Measurements from ENCODE around the gene LARP1. TPM values are rescaled to one million over a fixed set of nuclear protein-coding genes. Genes with fewer than 3 reads are reported as not detected.
"Not testable (repeated sequence)": the region's sequence is repeated elsewhere in the genome, so short reads cannot be mapped to it uniquely, and the experiment has no call there.

Gene LARP1
- polyA plus RNA-seq, 2 of the 4 experiments (the other 2 are of a cell fraction): 87.0 to 112 TPM

DNA sequence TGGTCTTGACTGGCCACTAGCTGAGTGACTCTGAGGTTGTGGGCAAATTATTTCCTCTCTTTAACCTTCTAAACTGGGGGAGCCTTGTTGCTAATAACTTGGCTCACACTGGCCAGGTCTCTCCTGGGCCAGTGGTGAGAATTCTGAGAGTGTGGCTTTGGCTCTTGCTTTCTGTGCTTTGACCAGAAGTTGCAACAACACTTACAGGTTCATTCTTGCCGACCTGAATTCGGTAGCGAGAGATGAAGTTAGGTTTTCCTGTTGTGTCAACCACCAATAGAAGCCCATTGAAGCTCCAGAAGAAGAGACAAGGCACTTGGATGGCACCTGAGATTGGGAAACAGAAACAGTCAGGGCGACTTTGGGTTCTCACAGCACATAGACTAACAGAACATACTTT, 75.4 kb downstream of the LARP1 start:
- Histone ChIP-seq H3K4me1 (peaks cover 37% of the 10 kb centered on the region), H3K9me3 (no peaks in the 10 kb centered on the region), H3K4me2 (no peak overlapping the region; the same call in 2 of the 3 replicates), H3K4me3 (no peak overlapping the region), H3K27ac (peak overlapping the region; percentile 20 to 46; a peak in 1 of 6 replicates)
- no peak for DNase-seq (ENCODE audit: low read depth in 1 of 2, low spot score in 1 of 2)
- ChIA-PET CTCF (interaction anchor here (1.1 kb wide), 1 partner anchor 27 kb away, joined by 3 read pairs; no protein-coding TSS in a partner anchor), POLR2A (no interaction called here)
- WGBS (ENCODE audit: missing lambda C conversion rate): 85% methylated on average over 4 of the region's 4 CpGs
- FAIRE-seq: no peak
- ATAC-seq: no peak
- TF ChIP-seq KDM1A (IDR thresholded peaks at IDR 0.05; ENCODE audit: low read depth) (no peak), JUNB (IDR thresholded peaks at IDR 0.05) (no peak), RARB (CRISPR knock-in tag; IDR thresholded peaks at IDR 0.05) (no peak), ZFP36 (IDR thresholded peaks at IDR 0.05; ENCODE audit: borderline replicate concordance, partially characterized antibody) (no peak), POLR2AphosphoS2 (conservative IDR thresholded peaks at IDR 0.05; ENCODE audit: low read length) (no peak), ZNF302 (CRISPR knock-in tag; IDR thresholded peaks at IDR 0.05) (no peak), EP300 (IDR thresholded peaks at IDR 0.05) (no peak), CEBPB (IDR thresholded peaks at IDR 0.05) (no peak)
- TF ChIP-seq, protein P1, sequence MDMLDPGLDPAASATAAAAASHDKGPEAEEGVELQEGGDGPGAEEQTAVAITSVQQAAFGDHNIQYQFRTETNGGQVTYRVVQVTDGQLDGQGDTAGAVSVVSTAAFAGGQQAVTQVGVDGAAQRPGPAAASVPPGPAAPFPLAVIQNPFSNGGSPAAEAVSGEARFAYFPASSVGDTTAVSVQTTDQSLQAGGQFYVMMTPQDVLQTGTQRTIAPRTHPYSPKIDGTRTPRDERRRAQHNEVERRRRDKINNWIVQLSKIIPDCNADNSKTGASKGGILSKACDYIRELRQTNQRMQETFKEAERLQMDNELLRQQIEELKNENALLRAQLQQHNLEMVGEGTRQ (IDR thresholded peaks at IDR 0.05): no peak

DNA sequence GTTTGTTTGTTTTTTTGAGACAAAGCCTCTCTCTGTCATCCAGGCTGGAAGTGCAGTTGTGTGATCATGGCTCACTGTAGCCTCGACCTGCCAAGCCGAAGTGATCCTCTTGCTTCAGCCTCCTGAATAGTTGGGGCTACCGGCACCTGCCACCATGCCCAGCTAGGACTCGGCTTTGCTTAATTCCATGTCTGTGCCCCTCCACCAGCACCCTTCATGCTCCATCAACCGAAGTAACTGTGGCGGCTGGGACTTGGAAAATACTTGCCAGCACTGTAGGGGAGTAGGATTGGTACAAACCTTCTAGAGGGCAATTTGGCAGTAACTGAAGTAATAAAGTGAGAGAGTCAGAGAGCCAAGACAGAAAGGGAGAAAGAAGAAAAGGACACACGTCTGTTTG, 76.3 kb downstream of the LARP1 start:
- TF ChIP-seq NPAS2 (CRISPR knock-in tag; IDR thresholded peaks at IDR 0.05; ENCODE audit: borderline replicate concordance) (no peak), HOXA7 (CRISPR knock-in tag; IDR thresholded peaks at IDR 0.05) (no peak), RAD21 (conservative IDR thresholded peaks at IDR 0.05 in 1 of 2, IDR thresholded peaks at IDR 0.05 in 1 of 2) (no peak)
- POLR2A ChIA-PET: no interaction called here

DNA sequence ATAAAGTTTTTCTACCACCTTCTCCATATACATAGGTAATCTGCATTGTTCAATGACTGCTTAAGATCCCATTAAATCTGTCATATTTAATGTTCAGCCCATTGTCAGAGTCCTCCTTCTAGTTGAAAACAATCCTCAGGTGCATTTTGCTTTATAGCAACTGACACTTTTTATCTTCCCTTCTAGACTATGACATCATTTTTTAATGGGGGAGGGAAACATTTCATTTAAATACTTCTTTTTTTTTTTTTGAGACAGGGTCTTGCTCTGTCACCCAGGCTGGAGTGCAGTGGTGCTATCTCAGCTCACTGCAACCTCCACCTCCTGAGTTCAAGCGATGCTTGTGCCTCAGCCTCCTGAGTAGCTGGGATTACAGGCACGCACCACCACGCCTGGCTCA, 77.6 kb downstream of the LARP1 start:
- peaks cover 37% of the 10 kb centered on the region for H3K4me1 ChIP-seq
- not testable (repeated sequence) for FAIRE-seq
- CTCF ChIA-PET: interaction anchor here (1.3 to 2.7 kb wide), 2 partner anchors 21 to 183 kb away, joined by 3 to 17 read pairs; no protein-coding TSS in a partner anchor

More for the DNA sequence above, 76.3 kb downstream of the LARP1 start:
- FAIRE-seq (no peak), ATAC-seq (no peak), DNase-seq (ENCODE audit: low read depth in 1 of 2, low spot score in 1 of 2) (no peak)
- 91% methylated on average over 7 of the region's 7 CpGs for WGBS (ENCODE audit: missing lambda C conversion rate)
- Histone ChIP-seq H3K4me2 (no peak overlapping the region), H3K27ac (no peak overlapping the region), H3K4me3 (no peak overlapping the region), H3K4me1 (peaks cover 37% of the 10 kb centered on the region), H3K9me3 (no peaks in the 10 kb centered on the region)
- CTCF ChIA-PET: no interaction called here

DNA sequence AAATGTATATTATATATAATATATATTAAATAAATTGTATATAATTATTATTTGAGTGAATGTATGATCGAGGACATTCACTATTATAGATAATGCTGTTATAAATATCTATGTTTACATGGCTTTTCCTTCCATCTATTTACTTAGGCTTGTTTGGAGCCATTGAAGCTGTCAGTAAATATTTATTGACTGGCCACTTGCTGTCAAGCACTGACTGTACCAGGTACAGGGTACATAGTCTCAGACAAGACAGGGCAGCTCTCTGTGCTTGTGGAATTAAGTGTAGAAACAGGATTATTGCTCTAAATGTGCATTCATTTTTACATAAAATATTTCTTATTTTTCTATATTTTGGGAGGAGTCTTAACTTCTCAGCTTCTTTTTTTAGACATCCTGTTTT, 78.9 kb downstream of the LARP1 start:
- POLR2A ChIA-PET: interaction anchor here (1.9 kb wide), 1 partner anchor 24 kb away, joined by 14 read pairs; the partner anchor contains the start of gene CNOT8
- no peak for DNase-seq (ENCODE audit: low read depth in 1 of 2, low spot score in 1 of 2)
- no peak for FAIRE-seq
- 27% methylated on average over 1 of the region's 1 CpG for WGBS (ENCODE audit: missing lambda C conversion rate)
- Histone ChIP-seq H3K27ac (no peak overlapping the region), H3K4me3 (no peak overlapping the region), H3K9me3 (no peaks in the 10 kb centered on the region), H3K4me1 (peaks cover 28% of the 10 kb centered on the region), H3K4me2 (no peak overlapping the region)
- no peak for TF ChIP-seq EHF (CRISPR knock-in tag; IDR thresholded peaks at IDR 0.05)
- CTCF ChIA-PET: interaction anchor here (1.0 to 2.7 kb wide), 3 partner anchors 10 to 366 kb away, joined by 3 to 17 read pairs (median 3); no protein-coding TSS in a partner anchor
- ATAC-seq: no peak

More for the DNA sequence above, 77.6 kb downstream of the LARP1 start:
- H3K4me3 ChIP-seq; H3K27ac ChIP-seq; H3K4me2 ChIP-seq; ATAC-seq; H3K9me3 ChIP-seq; POLR2A ChIA-PET; DNase-seq (ENCODE audit: low read depth in 1 of 2, low spot score in 1 of 2): not testable (repeated sequence)
- WGBS (ENCODE audit: missing lambda C conversion rate): 98% methylated on average over 3 of the region's 3 CpGs

DNA sequence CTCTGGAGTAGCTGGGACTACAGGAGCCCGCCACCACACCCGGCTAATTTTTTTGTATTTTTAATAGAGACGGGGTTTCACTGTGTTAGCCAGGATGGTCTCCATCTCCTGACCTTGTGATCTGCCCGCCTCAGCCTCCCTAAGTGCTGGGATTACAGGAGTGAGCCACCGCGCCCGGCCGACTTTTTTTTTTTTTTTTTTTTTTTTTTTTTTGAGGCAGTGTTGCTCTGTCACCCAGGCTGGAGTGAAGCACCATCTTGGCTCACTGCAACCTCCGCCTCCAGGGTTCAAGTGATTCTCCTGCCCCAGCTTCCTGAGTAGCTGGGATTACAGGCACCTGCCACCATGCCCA, 80.5 kb downstream of the LARP1 start:
- FAIRE-seq; H3K9me3 ChIP-seq; ATAC-seq; H3K4me3 ChIP-seq; DNase-seq (ENCODE audit: low read depth in 1 of 2, low spot score in 1 of 2): not testable (repeated sequence)
- Histone ChIP-seq H3K4me1 (peaks cover 13% of the 10 kb centered on the region), H3K27ac (0 out of 6 replicates have a peak overlapping the region, but pooled peaks of 1 of the 2 experiments have one; percentile 50), H3K4me2 (0 out of 3 replicates have a peak overlapping the region, but pooled peaks have one; percentile 20)
- POLR2A ChIA-PET: interaction anchor here (0.7 to 1.9 kb wide), 2 partner anchors 22 to 24 kb away, joined by 7 to 14 read pairs; partner anchors contain the start of gene CNOT8
- CTCF ChIA-PET: interaction anchor here (0.6 to 1.7 kb wide), 3 partner anchors 8 to 185 kb away, joined by 3 to 5 read pairs (median 4); no protein-coding TSS in a partner anchor
- 79% methylated on average over 9 of the region's 9 CpGs for WGBS (ENCODE audit: missing lambda C conversion rate)

Data from A549 (cell line).